K562 (cell line): Measurements from ENCODE around the gene ERI2. TPM values are rescaled to one million over a fixed set of nuclear protein-coding genes. Genes with fewer than 3 reads are reported as not detected.
A peak's percentile ranks its signal among the peaks of the same experiment; 100 is the strongest.

Experiments
- BCOR ChIP-seq: fragments of 450-650 bp; IDR thresholded peaks from 2 replicates; pipeline ENCODE4 v1.6.1; 2016
- CHAMP1 ChIP-seq: fragments of 450-650 bp; IDR thresholded peaks from 2 replicates; pipeline ENCODE4 v1.6.1; 2016; ENCODE audit warnings: mild to moderate bottlenecking
- CREB5 ChIP-seq: fragments of 250-450 bp; sonication (Bioruptor Pico); IDR thresholded peaks from 2 replicates; pipeline ENCODE4 v1.5.0; 2020; ENCODE audit warnings: mild to moderate bottlenecking
- KLF10 ChIP-seq: fragments of 250-450 bp; sonication (Bioruptor Pico); IDR thresholded peaks from 2 replicates; pipeline ENCODE4 v1.6.1; 2021; ENCODE audit warnings: matching md5 sums
- NEUROD1 ChIP-seq: fragments of 150-350 bp; IDR thresholded peaks from 2 replicates; pipeline ENCODE4 v1.6.1; 2014; ENCODE audit warnings: borderline replicate concordance, low read length, low read depth; ENCODE audit not compliant: partially characterized antibody
- PRDM10 ChIP-seq: fragments of 450-650 bp; IDR thresholded peaks from 2 replicates; pipeline ENCODE4 v1.6.1; 2018; ENCODE audit not compliant: partially characterized antibody
- PRPF4 ChIP-seq: fragments of 200-400 bp; formaldehyde crosslinking; IDR thresholded peaks from one replicate; pipeline ENCODE4 v1.6.1; 2017; ENCODE audit warnings: low read length, low read depth, mild to moderate bottlenecking; ENCODE audit not compliant: insufficient read depth, poor library complexity, severe bottlenecking
- RBM17 ChIP-seq: fragments of 200-400 bp; formaldehyde crosslinking; IDR thresholded peaks from 2 replicates; pipeline ENCODE4 v1.6.1; 2017; ENCODE audit warnings: low read depth, mild to moderate bottlenecking, low read length, borderline replicate concordance
- TCF3 ChIP-seq: sonication (generic); formaldehyde crosslinking; IDR thresholded peaks from 2 replicates; pipeline ENCODE4 v1.4.0; 2020; ENCODE audit warnings: mild to moderate bottlenecking, missing genetic modification reagents
- WHSC1 ChIP-seq: IDR thresholded peaks from one replicate; pipeline ENCODE4 v1.6.1; 2012; ENCODE audit warnings: low read length, control low read depth, inconsistent platforms
- ZNF239 ChIP-seq: fragments of 250-450 bp; sonication (Bioruptor Pico); IDR thresholded peaks from 2 replicates; pipeline ENCODE4 v1.4.0; 2020; ENCODE audit warnings: mild to moderate bottlenecking
- ZNF41 ChIP-seq: fragments of 250-450 bp; sonication (Bioruptor Pico); conservative IDR thresholded peaks from 2 replicates; pipeline ENCODE4 v1.4.0; 2020; ENCODE audit warnings: mild to moderate bottlenecking
- ZNF551 ChIP-seq: fragments of 250-450 bp; sonication (Bioruptor Pico); IDR thresholded peaks from 2 replicates; pipeline ENCODE4 v1.5.0; 2021; ENCODE audit warnings: mild to moderate bottlenecking, moderate library complexity
- polyA plus RNA-seq, 8 experiments: library from polyadenylated mRNA; depleted of rRNA in 4 of 8; stranded (reverse) in 5 of 8; unstranded in 3 of 8; fragments of >200 nt; fragmentation: Nextera tagmentation in 2 of 8; fragmentation: Illumina TruSeq in 1 of 8; extraction: Ambion mirVana in 2 of 8; extraction: Trizol in 1 of 8; gene quantifications; 2 replicates each; pipeline versions ENCODE4 v1.2.1 to v1.2.3, GENCODE V29; 2011 to 2014; ENCODE audit warnings: inconsistent platforms in 1 of 8, missing spikeins in 1 of 8
- total RNA-seq, 7 experiments: library from RNA; depleted of rRNA in 6 of 7; stranded (reverse); fragments of >200 nt in 6 of 7; fragmentation: Illumina TruSeq in 2 of 7; extraction: Trizol in 2 of 7; gene quantifications; 2 replicates each; pipeline versions ENCODE4 v1.2.1 to v1.2.3, GENCODE V29; 2011 to 2021; ENCODE audit warnings: low replicate concordance in 1 of 7
- TF ChIP-seq, protein P1 (sequence below): fragments of 250-450 bp; sonication (Bioruptor Pico); IDR thresholded peaks from 2 replicates; pipeline ENCODE4 v1.8.0; 2021; ENCODE audit warnings: moderate library complexity, mild to moderate bottlenecking, inconsistent platforms
- TF ChIP-seq, protein P2 (sequence below), 3 experiments: IDR thresholded peaks in 2 of 3; conservative IDR thresholded peaks in 1 of 3; 2 replicates each; pipeline ENCODE4 v1.5.1; 2011 to 2012; ENCODE audit warnings: low read length in 3 of 3, mild to moderate bottlenecking in 3 of 3, control low read depth in 2 of 3, improper control_type of control experiment in 1 of 3, inconsistent platforms in 1 of 3, low read depth in 1 of 3, mixed read lengths in 1 of 3, moderate library complexity in 1 of 3; ENCODE audit not compliant: insufficient read depth in 2 of 3

Gene ERI2
- total and polyA plus RNA-seq, 9 of the 15 experiments (the other 6 are each of a cell fraction or from before 2014, with no cell fraction given) = 23.3 to 57.0 (median 48.1) TPM

- no peak for TF ChIP-seq RBM17
- no peak for TF ChIP-seq ZNF551 (CRISPR knock-in tag)
- TF ChIP-seq BCOR = peak; percentile 50; the same call in 1 of the 2 replicates
- no peak for TF ChIP-seq ZNF239 (CRISPR knock-in tag)
- no peak for TF ChIP-seq CREB5
- peak; percentile 80 for TF ChIP-seq CHAMP1
- TF ChIP-seq TCF3 (CRISPR knock-in tag) = no peak; the same call in 1 of the 2 replicates
- TF ChIP-seq, protein P1, sequence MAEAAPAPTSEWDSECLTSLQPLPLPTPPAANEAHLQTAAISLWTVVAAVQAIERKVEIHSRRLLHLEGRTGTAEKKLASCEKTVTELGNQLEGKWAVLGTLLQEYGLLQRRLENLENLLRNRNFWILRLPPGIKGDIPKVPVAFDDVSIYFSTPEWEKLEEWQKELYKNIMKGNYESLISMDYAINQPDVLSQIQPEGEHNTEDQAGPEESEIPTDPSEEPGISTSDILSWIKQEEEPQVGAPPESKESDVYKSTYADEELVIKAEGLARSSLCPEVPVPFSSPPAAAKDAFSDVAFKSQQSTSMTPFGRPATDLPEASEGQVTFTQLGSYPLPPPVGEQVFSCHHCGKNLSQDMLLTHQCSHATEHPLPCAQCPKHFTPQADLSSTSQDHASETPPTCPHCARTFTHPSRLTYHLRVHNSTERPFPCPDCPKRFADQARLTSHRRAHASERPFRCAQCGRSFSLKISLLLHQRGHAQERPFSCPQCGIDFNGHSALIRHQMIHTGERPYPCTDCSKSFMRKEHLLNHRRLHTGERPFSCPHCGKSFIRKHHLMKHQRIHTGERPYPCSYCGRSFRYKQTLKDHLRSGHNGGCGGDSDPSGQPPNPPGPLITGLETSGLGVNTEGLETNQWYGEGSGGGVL (CRISPR knock-in tag) = no peak
- no peak for TF ChIP-seq KLF10 (CRISPR knock-in tag)
- 0 out of 2 replicates have a peak, but pooled peaks have one; percentile 6 for TF ChIP-seq ZNF41 (CRISPR knock-in tag)
- peak; percentile 80 for TF ChIP-seq PRDM10
- no peak for TF ChIP-seq NEUROD1
- TF ChIP-seq PRPF4 = no peak
- no peak for TF ChIP-seq WHSC1
- TF ChIP-seq, protein P2, sequence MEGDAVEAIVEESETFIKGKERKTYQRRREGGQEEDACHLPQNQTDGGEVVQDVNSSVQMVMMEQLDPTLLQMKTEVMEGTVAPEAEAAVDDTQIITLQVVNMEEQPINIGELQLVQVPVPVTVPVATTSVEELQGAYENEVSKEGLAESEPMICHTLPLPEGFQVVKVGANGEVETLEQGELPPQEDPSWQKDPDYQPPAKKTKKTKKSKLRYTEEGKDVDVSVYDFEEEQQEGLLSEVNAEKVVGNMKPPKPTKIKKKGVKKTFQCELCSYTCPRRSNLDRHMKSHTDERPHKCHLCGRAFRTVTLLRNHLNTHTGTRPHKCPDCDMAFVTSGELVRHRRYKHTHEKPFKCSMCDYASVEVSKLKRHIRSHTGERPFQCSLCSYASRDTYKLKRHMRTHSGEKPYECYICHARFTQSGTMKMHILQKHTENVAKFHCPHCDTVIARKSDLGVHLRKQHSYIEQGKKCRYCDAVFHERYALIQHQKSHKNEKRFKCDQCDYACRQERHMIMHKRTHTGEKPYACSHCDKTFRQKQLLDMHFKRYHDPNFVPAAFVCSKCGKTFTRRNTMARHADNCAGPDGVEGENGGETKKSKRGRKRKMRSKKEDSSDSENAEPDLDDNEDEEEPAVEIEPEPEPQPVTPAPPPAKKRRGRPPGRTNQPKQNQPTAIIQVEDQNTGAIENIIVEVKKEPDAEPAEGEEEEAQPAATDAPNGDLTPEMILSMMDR (IDR thresholded peaks at IDR 0.05 in 2 of 3, conservative IDR thresholded peaks at IDR 0.05 in 1 of 3; ENCODE audit: insufficient read depth in 2 of 3, low read depth in 1 of 3, low read length in 3 of 3) = peak; percentile 59 to 66 (median 59)
Observed at GRCh38 chr16:20806168-20807050, at the start of gene ERI2, which contains the start of gene REXO5 (continued).
